HepG2 (cell line): Measurements from ENCODE around the gene HELZ2. TPM values are rescaled to one million over a fixed set of nuclear protein-coding genes. Genes with fewer than 3 reads are reported as not detected.

Experiments
- KMT2B ChIP-seq: IDR thresholded peaks from 2 replicates; pipeline ENCODE4 v1.6.1; 2016; ENCODE audit warnings: missing genetic modification reagents, missing compliant biosample characterization
- MEIS1 ChIP-seq: sonication (generic); formaldehyde crosslinking; IDR thresholded peaks from 2 replicates; pipeline ENCODE4 v1.9.0; 2021; ENCODE audit warnings: mild to moderate bottlenecking, missing genetic modification reagents, moderate library complexity, borderline replicate concordance
- MTF2 ChIP-seq: sonication (generic); formaldehyde crosslinking; IDR thresholded peaks from 2 replicates; pipeline ENCODE4 v1.5.0; 2020; ENCODE audit warnings: missing genetic modification reagents, borderline replicate concordance
- MYC ChIP-seq: sonication (generic); formaldehyde crosslinking; IDR thresholded peaks from 2 replicates; pipeline ENCODE4 v1.9.0; 2021; ENCODE audit warnings: missing genetic modification reagents, borderline replicate concordance
- TSC22D2 ChIP-seq: sonication (generic); formaldehyde crosslinking; IDR thresholded peaks from 2 replicates; pipeline ENCODE4 v1.5.1; 2020; ENCODE audit warnings: missing genetic modification reagents, mild to moderate bottlenecking, borderline replicate concordance
- ZNF430 ChIP-seq: sonication (generic); formaldehyde crosslinking; IDR thresholded peaks from 2 replicates; pipeline ENCODE4 v1.9.0; 2021; ENCODE audit warnings: mild to moderate bottlenecking, missing genetic modification reagents
- ZNF598 ChIP-seq: sonication (generic); formaldehyde crosslinking; IDR thresholded peaks from 2 replicates; pipeline ENCODE4 v1.5.1; 2020; ENCODE audit warnings: mild to moderate bottlenecking, missing genetic modification reagents, borderline replicate concordance
- polyA plus RNA-seq, 8 experiments: library from polyadenylated mRNA; depleted of rRNA in 3 of 8; stranded (reverse) in 7 of 8; unstranded in 1 of 8; fragments of >200 nt; fragmentation: Illumina TruSeq in 4 of 8; extraction: Trizol in 4 of 8; gene quantifications; 2 replicates each; pipeline versions ENCODE4 v1.2.1 to v1.2.3, GENCODE V29; 2011 to 2016; ENCODE audit warnings: low read depth in 4 of 8, missing spikeins in 1 of 8, mixed read lengths in 1 of 8; ENCODE audit not compliant: insufficient read depth in 1 of 8
- total RNA-seq, 5 experiments: library from RNA; depleted of rRNA; stranded (reverse); fragments of >200 nt; fragmentation: Illumina TruSeq; extraction: Trizol; gene quantifications; 2 replicates each; pipeline ENCODE4 v1.2.3, GENCODE V29; 2016; ENCODE audit warnings: low read depth in 1 of 5
- TF ChIP-seq, protein P1 (sequence below), 2 experiments: fragments of 450-650 bp in 1 of 2; sonication (generic) in 1 of 2; formaldehyde crosslinking in 1 of 2; IDR thresholded peaks; 2 replicates each; pipeline versions ENCODE4 v1.6.1 to v1.8.0; 2016 to 2022; ENCODE audit warnings: antibody characterized with exemption in 1 of 2, mild to moderate bottlenecking in 1 of 2, missing genetic modification reagents in 1 of 2

The HELZ2 gene
- total and polyA plus RNA-seq, 2 of the 13 experiments (the other 11 are each of a cell fraction or from before 2014, with no cell fraction given), result 9.6 to 10.1 TPM

DNA sequence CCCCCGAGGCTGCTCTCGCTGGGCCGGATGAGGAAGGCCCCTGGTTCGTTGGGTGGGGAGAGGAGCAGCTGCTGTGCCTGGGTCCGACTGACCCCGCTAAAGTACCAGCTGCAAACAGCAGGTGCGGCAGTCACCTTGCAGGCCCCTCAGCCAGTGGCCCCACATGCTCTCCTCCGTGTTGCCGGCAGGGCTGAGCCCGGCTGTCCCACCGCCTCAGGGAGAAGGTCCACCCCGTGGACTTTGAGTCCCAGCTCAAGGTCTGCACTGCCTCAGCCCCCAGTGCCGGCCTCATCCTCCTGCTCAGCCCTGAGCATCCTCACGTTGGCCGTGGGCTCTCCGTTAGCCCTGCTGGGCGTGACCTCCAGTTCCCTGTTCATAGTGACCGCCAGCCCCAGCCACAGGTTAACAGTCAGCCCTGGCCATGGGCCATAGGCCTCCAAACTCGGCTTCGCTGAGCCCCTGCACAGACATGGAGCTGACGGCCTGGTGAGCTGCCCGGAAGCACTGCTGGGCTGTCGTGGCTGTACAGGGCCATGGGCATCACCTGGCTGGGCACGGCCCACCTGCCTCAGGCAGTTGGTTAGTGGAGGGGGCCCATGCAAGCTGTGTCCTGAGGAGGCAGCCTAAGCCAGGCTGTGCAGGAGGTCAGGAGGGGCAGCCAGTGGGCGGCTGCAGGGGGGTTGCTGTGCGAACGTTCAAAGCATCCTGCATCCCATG is 29.6 kb downstream of the HELZ2 start (continued):
- TF ChIP-seq, protein P1, sequence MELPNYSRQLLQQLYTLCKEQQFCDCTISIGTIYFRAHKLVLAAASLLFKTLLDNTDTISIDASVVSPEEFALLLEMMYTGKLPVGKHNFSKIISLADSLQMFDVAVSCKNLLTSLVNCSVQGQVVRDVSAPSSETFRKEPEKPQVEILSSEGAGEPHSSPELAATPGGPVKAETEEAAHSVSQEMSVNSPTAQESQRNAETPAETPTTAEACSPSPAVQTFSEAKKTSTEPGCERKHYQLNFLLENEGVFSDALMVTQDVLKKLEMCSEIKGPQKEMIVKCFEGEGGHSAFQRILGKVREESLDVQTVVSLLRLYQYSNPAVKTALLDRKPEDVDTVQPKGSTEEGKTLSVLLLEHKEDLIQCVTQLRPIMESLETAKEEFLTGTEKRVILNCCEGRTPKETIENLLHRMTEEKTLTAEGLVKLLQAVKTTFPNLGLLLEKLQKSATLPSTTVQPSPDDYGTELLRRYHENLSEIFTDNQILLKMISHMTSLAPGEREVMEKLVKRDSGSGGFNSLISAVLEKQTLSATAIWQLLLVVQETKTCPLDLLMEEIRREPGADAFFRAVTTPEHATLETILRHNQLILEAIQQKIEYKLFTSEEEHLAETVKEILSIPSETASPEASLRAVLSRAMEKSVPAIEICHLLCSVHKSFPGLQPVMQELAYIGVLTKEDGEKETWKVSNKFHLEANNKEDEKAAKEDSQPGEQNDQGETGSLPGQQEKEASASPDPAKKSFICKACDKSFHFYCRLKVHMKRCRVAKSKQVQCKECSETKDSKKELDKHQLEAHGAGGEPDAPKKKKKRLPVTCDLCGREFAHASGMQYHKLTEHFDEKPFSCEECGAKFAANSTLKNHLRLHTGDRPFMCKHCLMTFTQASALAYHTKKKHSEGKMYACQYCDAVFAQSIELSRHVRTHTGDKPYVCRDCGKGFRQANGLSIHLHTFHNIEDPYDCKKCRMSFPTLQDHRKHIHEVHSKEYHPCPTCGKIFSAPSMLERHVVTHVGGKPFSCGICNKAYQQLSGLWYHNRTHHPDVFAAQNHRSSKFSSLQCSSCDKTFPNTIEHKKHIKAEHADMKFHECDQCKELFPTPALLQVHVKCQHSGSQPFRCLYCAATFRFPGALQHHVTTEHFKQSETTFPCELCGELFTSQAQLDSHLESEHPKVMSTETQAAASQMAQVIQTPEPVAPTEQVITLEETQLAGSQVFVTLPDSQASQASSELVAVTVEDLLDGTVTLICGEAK (IDR thresholded peaks at IDR 0.05), result no peak
- TF ChIP-seq, protein P1 (CRISPR knock-in tag; IDR thresholded peaks at IDR 0.05), result 0 out of 2 replicates have a peak, but pooled peaks have one; percentile 25
- peak; percentile 45; the same call in 1 of the 2 replicates for TF ChIP-seq MTF2 (CRISPR knock-in tag)
- peak; percentile 27; the same call in 1 of the 2 replicates for TF ChIP-seq ZNF430 (CRISPR knock-in tag)
- TF ChIP-seq ZNF598 (CRISPR knock-in tag), result peak; percentile 59; the same call in 1 of the 2 replicates
- TF ChIP-seq TSC22D2 (CRISPR knock-in tag), result 0 out of 2 replicates have a peak, but pooled peaks have one; percentile 25
- peak; percentile 46; the same call in 1 of the 2 replicates for TF ChIP-seq MYC (CRISPR knock-in tag)
- peak; percentile 71; the same call in 1 of the 2 replicates for TF ChIP-seq MEIS1 (CRISPR knock-in tag)
- peak; percentile 17; the same call in 1 of the 2 replicates for TF ChIP-seq KMT2B
